CD14-positive monocyte (primary cell): Measurements from ENCODE around the gene UBA7. TPM values are rescaled to one million over a fixed set of nuclear protein-coding genes. Genes with fewer than 3 reads are reported as not detected.

ENCODE experiments used
- DNase-seq, 3 donors: peaks; one replicate each; pipeline ENCODE4 v3.0.0-alpha.2; 2011 to 2022
- H2AFZ ChIP-seq: 2 replicates; pipeline ENCODE4 v1.6.0; 2012; ENCODE audit warnings: mild to moderate bottlenecking, low read depth, low read length, inconsistent platforms; ENCODE audit not compliant: insufficient read depth, poor library complexity, severe bottlenecking
- H3K27ac ChIP-seq, 2 donors: 1 replicate in 1 of 2; 2 replicates in 1 of 2; pipeline ENCODE4 v1.5.1; 2012 to 2013; ENCODE audit warnings: low read length in 2 of 2, control low read depth in 1 of 2, inconsistent platforms in 1 of 2, low read depth in 1 of 2, mild to moderate bottlenecking in 1 of 2
- H3K27me3 ChIP-seq, 2 donors: one replicate each; pipeline versions ENCODE4 v1.6.0 to v1.6.1; 2011 to 2013; ENCODE audit warnings: low read length in 2 of 2; ENCODE audit not compliant: control insufficient read depth in 2 of 2, insufficient read depth in 2 of 2
- H3K36me3 ChIP-seq, 2 donors: replicated peaks in 1 of 2; 1 replicate in 1 of 2; 2 replicates in 1 of 2; pipeline versions ENCODE4 v1.5.1 to v1.6.1; 2012 to 2013; ENCODE audit warnings: low read length in 2 of 2, control low read depth in 1 of 2, inconsistent platforms in 1 of 2, mild to moderate bottlenecking in 1 of 2; ENCODE audit not compliant: insufficient read depth in 2 of 2, control insufficient read depth in 1 of 2
- H3K4me1 ChIP-seq, 2 donors: 1 replicate in 1 of 2; 2 replicates in 1 of 2; pipeline versions ENCODE4 v1.5.1 to v1.6.1; 2012 to 2013; ENCODE audit warnings: low read length in 2 of 2, control low read depth in 1 of 2, inconsistent platforms in 1 of 2, mild to moderate bottlenecking in 1 of 2, moderate library complexity in 1 of 2; ENCODE audit not compliant: insufficient read depth in 2 of 2, control insufficient read depth in 1 of 2
- H3K4me2 ChIP-seq: replicated peaks from 2 replicates; pipeline ENCODE3; 2012; ENCODE audit warnings: low read length, moderate library complexity, mild to moderate bottlenecking; ENCODE audit not compliant: poor library complexity, severe bottlenecking; ENCODE audit errors: extremely low read depth
- H3K4me3 ChIP-seq, 3 experiments: fragments of 200-600 bp in 1 of 3; sonication (generic) in 1 of 3; replicated peaks in 1 of 3; 1 replicate in 2 of 3; 2 replicates in 1 of 3; pipeline ENCODE4 v1.5.1; 2011 to 2013; ENCODE audit warnings: low read length in 3 of 3, mild to moderate bottlenecking in 3 of 3, control low read depth in 2 of 3, low read depth in 2 of 3, inconsistent platforms in 1 of 3, moderate library complexity in 1 of 3
- H3K79me2 ChIP-seq: 2 replicates; pipeline ENCODE4 v1.6.0; 2012; ENCODE audit warnings: mild to moderate bottlenecking, control low read depth, inconsistent platforms, low read length, moderate library complexity; ENCODE audit not compliant: insufficient read depth
- H3K9ac ChIP-seq: 2 replicates; pipeline ENCODE4 v1.6.0; 2017; ENCODE audit warnings: low read length, mild to moderate bottlenecking; ENCODE audit not compliant: insufficient read depth, poor library complexity, severe bottlenecking
- H3K9me3 ChIP-seq, 2 donors: replicated peaks in 1 of 2; 1 replicate in 1 of 2; 2 replicates in 1 of 2; pipeline versions ENCODE4 v1.5.1 to v1.6.1; 2012 to 2013; ENCODE audit warnings: low read length in 2 of 2, control low read depth in 1 of 2; ENCODE audit not compliant: control insufficient read depth in 1 of 2, insufficient read depth in 1 of 2
- H4K20me1 ChIP-seq: 2 replicates; pipeline ENCODE4 v1.6.0; 2012; ENCODE audit warnings: mild to moderate bottlenecking, low read length, control low read depth, moderate library complexity; ENCODE audit not compliant: insufficient read depth
- H3K27ac Mint-ChIP-seq, 7 donors: one replicate each; pipeline ENCODE4 v1.8.0; 2020; ENCODE audit warnings: mild to moderate bottlenecking in 7 of 7, mixed read lengths in 7 of 7, moderate library complexity in 6 of 7, inconsistent platforms in 2 of 7
- H3K27me3 Mint-ChIP-seq, 3 donors: one replicate each; pipeline ENCODE4 v1.8.0; 2021 to 2022; ENCODE audit warnings: low read depth in 3 of 3, mild to moderate bottlenecking in 3 of 3, mixed read lengths in 3 of 3, moderate library complexity in 3 of 3, inconsistent platforms in 1 of 3
- H3K36me3 Mint-ChIP-seq, 2 donors: one replicate each; pipeline ENCODE4 v1.8.0; 2020; ENCODE audit warnings: mixed read lengths in 2 of 2, inconsistent platforms in 1 of 2, mild to moderate bottlenecking in 1 of 2
- H3K4me1 Mint-ChIP-seq: one replicate; pipeline ENCODE4 v1.8.0; 2020; ENCODE audit warnings: mild to moderate bottlenecking, mixed read lengths
- H3K4me3 Mint-ChIP-seq, 2 donors: one replicate each; pipeline ENCODE4 v1.8.0; 2020; ENCODE audit warnings: mild to moderate bottlenecking in 2 of 2, mixed read lengths in 2 of 2, moderate library complexity in 1 of 2
- H3K9me3 Mint-ChIP-seq, 7 donors: one replicate each; pipeline ENCODE4 v1.8.0; 2020 to 2022; ENCODE audit warnings: mixed read lengths in 7 of 7, mild to moderate bottlenecking in 6 of 7, moderate library complexity in 6 of 7, inconsistent platforms in 2 of 7
- CTCF ChIP-seq: fragments of 200-600 bp; IDR thresholded peaks from one replicate; pipeline ENCODE4 v1.8.0; 2022; ENCODE audit warnings: antibody characterized with exemption, mild to moderate bottlenecking
- WGBS: methylation state at CpG from one replicate; pipeline ENCODE4 v1.1.5; 2013; ENCODE audit warnings: missing lambda C conversion rate; ENCODE audit not compliant: insufficient coverage; 5-methylcytosine and 5-hydroxymethylcytosine counted together
- intact Hi-C, 2 donors: fragments of 100-400 bp; cut with micrococcal nuclease; formaldehyde crosslinking; loops; one replicate each; pipeline versions ENCODE4 v1.15.0 to v1.15.1; 2023
- polyA plus RNA-seq, 3 donors: library from polyadenylated mRNA; depleted of rRNA in 1 of 3; unstranded in 2 of 3; stranded (reverse) in 1 of 3; fragments of 300-500 nt in 2 of 3; fragments of >200 nt in 1 of 3; fragmentation: Illumina TruSeq in 2 of 3; gene quantifications; 1 replicate in 2 of 3; 2 replicates in 1 of 3; pipeline ENCODE4 v1.2.3, GENCODE V29; 2012 to 2021

Gene UBA7
- polyA plus RNA-seq, 3 donors: 39.1 to 399 (median 43.7) TPM

GRCh38 chr3:49792371-49793150 lies 21.2 kb downstream of the UBA7 start:
- 94% methylated on average over 10 of the region's 10 CpGs for WGBS
- Histone ChIP-seq H3K79me2 (no peaks in the 10 kb centered on the region), H3K9ac (no peak overlapping the region)

GRCh38 chr3:49791571-49791970 lies 22.2 kb downstream of the UBA7 start:
- Histone ChIP-seq H3K27ac (no peak overlapping the region), H3K4me2 (no peak overlapping the region), H2AFZ (no peak overlapping the region), H3K79me2 (no peaks in the 10 kb centered on the region), H3K4me3 (no peak overlapping the region), H3K9me3 (no peaks in the 10 kb centered on the region), H3K27me3 (no peaks in the 10 kb centered on the region), H3K36me3 (no peaks in the 10 kb centered on the region), H3K9ac (no peak overlapping the region), H4K20me1 (no peaks in the 10 kb centered on the region), H3K4me1 (peaks cover 8% of the 10 kb centered on the region in 2 donors)
- TF ChIP-seq CTCF: no peak
- intact Hi-C loops: no loop called here
- Mint-ChIP-seq H3K4me3 (no peak overlapping the region), H3K9me3 (peaks cover 0 to 2% (median 0%) of the 10 kb centered on the region in 7 donors), H3K36me3 (no peaks in the 10 kb centered on the region), H3K4me1 (peaks cover 13% of the 10 kb centered on the region), H3K27me3 (peaks cover 0 to 6% (median 4%) of the 10 kb centered on the region in 3 donors), H3K27ac (no peak overlapping the region)
- DNase-seq: no peak
- 93% methylated on average over 3 of the region's 4 CpGs for WGBS

More at GRCh38 chr3:49792371-49793150, 21.2 kb downstream of the UBA7 start:
- no peak for DNase-seq
- TF ChIP-seq CTCF: no peak
- no peaks in the 10 kb centered on the region for H3K36me3 ChIP-seq
- peaks cover 0 to 4% (median 4%) of the 10 kb centered on the region in 3 donors for H3K27me3 Mint-ChIP-seq
- peak overlapping the region in 1 of 7 donors; percentile 18 for H3K27ac Mint-ChIP-seq
- no peaks in the 10 kb centered on the region for H3K9me3 ChIP-seq
- H3K27me3 ChIP-seq: no peaks in the 10 kb centered on the region
- intact Hi-C loops: no loop called here
- H3K4me1 ChIP-seq: no peaks in the 10 kb centered on the region
- no peak overlapping the region for H3K4me3 ChIP-seq
- no peaks in the 10 kb centered on the region for H4K20me1 ChIP-seq
- H3K36me3 Mint-ChIP-seq: no peaks in the 10 kb centered on the region
- H3K27ac ChIP-seq: no peak overlapping the region
- peaks cover 0 to 4% (median 0%) of the 10 kb centered on the region in 7 donors for H3K9me3 Mint-ChIP-seq
- H3K4me1 Mint-ChIP-seq: peaks cover 10% of the 10 kb centered on the region
- H3K4me3 Mint-ChIP-seq: no peak overlapping the region
- H3K4me2 ChIP-seq: no peak overlapping the region
- H2AFZ ChIP-seq: no peak overlapping the region
